ENCODE measurements around the gene CXCR3.
"Not testable (repeated sequence)": the region's sequence is repeated elsewhere in the genome, so short reads cannot be mapped to it uniquely, and the experiment has no call there.

The CXCR3 gene

DNA sequence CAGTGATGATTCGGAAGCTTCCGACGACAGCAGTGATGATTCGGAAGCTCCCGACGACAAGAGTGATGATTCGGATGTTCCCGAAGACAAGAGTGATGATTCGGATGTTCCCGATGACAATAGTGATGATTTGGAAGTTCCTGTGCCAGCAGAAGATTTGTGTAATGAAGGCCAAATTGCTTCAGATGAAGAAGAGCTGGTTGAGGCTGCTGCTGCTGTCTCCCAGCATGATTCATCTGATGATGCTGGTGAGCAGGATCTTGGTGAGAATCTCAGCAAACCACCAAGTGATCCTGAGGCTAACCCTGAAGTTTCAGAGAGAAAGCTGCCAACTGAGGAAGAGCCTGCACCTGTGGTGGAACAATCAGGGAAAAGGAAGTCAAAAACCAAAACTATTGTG, 14.2 kb downstream of the CXCR3 start:
- TF ChIP-seq TAF1 (IDR thresholded peaks at IDR 0.05; ENCODE audit: borderline replicate concordance, low read depth, low read length) (no peak), POLR2A (IDR thresholded peaks at IDR 0.05; ENCODE audit: low read depth, low read length) (no peak), POLR2AphosphoS5 (IDR thresholded peaks at IDR 0.05; ENCODE audit: low read depth, low read length) (no peak)
- DNase-seq (ENCODE audit: insufficient read length) (no peak), FAIRE-seq (no peak)

- no peak for FAIRE-seq
- no peak for DNase-seq (ENCODE audit: insufficient read length)
- TF ChIP-seq POLR2A (IDR thresholded peaks at IDR 0.05; ENCODE audit: low read depth, low read length), result no peak
- TF ChIP-seq POLR2AphosphoS5 (IDR thresholded peaks at IDR 0.05; ENCODE audit: low read depth, low read length), result no peak
- no peak for TF ChIP-seq TAF1 (IDR thresholded peaks at IDR 0.05; ENCODE audit: borderline replicate concordance, low read depth, low read length)
These were observed 14.7 kb downstream of the CXCR3 start for GRCh38 chrX:71603618-71604017.

GRCh38 chrX:71599965-71600364, 18.3 kb downstream of the CXCR3 start:
- FAIRE-seq (no peak), DNase-seq (ENCODE audit: insufficient read length) (no peak)
- TF ChIP-seq POLR2AphosphoS5 (IDR thresholded peaks at IDR 0.05; ENCODE audit: low read depth, low read length) (no peak), POLR2A (IDR thresholded peaks at IDR 0.05; ENCODE audit: low read depth, low read length) (no peak), TAF1 (IDR thresholded peaks at IDR 0.05; ENCODE audit: borderline replicate concordance, low read depth, low read length) (no peak)

- FAIRE-seq; DNase-seq (ENCODE audit: insufficient read length): not testable (repeated sequence)
These were observed 25.1 kb downstream of the CXCR3 start for GRCh38 chrX:71593210-71593609.

DNA sequence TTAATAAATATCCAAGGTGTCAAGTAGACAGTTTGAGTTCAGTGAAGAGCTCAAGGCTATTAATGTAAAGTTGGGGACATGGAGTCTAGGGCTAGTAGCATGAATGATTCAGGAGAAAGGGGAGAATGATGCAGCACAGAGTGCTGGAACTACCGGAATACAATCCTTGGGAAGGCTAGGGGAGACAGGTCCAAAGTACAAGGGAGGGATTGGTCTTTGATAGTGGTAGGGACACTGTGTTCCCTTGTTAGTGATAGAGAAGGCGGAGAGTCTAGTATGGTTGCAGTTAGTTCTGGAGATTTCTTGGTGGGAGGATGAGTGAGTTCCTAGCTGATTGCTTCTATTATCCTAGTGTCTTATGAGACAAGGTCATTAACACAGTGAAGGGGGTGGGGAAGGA, 31.4 kb downstream of the CXCR3 start:
- no peak for FAIRE-seq
- no peak for DNase-seq (ENCODE audit: insufficient read length)
- TF ChIP-seq POLR2A (IDR thresholded peaks at IDR 0.05; ENCODE audit: low read depth, low read length) (no peak), POLR2AphosphoS5 (IDR thresholded peaks at IDR 0.05; ENCODE audit: low read depth, low read length) (no peak), TAF1 (IDR thresholded peaks at IDR 0.05; ENCODE audit: borderline replicate concordance, low read depth, low read length) (no peak)

- FAIRE-seq (no peak), DNase-seq (ENCODE audit: insufficient read length) (no peak)
- no peak for TF ChIP-seq TAF1 (IDR thresholded peaks at IDR 0.05; ENCODE audit: borderline replicate concordance, low read depth, low read length)
- no peak for TF ChIP-seq POLR2AphosphoS5 (IDR thresholded peaks at IDR 0.05; ENCODE audit: low read depth, low read length)
- no peak for TF ChIP-seq POLR2A (IDR thresholded peaks at IDR 0.05; ENCODE audit: low read depth, low read length)
These were observed 37.1 kb downstream of the CXCR3 start for GRCh38 chrX:71581210-71581609.

DNA sequence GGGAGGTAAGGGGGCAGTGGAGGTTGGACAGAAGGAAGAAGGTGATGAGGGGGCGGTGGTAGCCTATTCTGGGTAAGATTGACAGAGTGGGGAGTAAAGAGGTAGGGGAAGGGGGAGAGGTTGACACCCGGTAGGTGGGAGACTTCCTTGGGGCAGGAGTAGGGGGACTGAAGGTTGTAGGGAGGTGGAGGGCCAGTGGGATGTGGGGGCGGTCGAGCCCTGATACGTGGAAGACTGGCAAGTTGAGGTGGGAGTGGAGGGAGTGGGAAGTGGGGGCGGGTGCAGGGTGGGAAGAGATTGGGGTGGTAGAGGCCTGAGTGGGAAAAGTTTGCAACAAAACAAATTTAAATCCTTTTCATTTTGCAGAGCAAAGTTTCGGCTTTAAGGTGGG, 38.3 kb downstream of the CXCR3 start:
- DNase-seq (ENCODE audit: insufficient read length) (no peak), FAIRE-seq (no peak)
- TF ChIP-seq POLR2AphosphoS5 (IDR thresholded peaks at IDR 0.05; ENCODE audit: low read depth, low read length), result no peak
- no peak for TF ChIP-seq POLR2A (IDR thresholded peaks at IDR 0.05; ENCODE audit: low read depth, low read length)
- no peak for TF ChIP-seq TAF1 (IDR thresholded peaks at IDR 0.05; ENCODE audit: borderline replicate concordance, low read depth, low read length)

- FAIRE-seq, result no peak
- TF ChIP-seq TAF1 (IDR thresholded peaks at IDR 0.05; ENCODE audit: borderline replicate concordance, low read depth, low read length), result no peak
- TF ChIP-seq POLR2A (IDR thresholded peaks at IDR 0.05; ENCODE audit: low read depth, low read length), result no peak
- no peak for TF ChIP-seq POLR2AphosphoS5 (IDR thresholded peaks at IDR 0.05; ENCODE audit: low read depth, low read length)
- peak; percentile 14 for DNase-seq (ENCODE audit: insufficient read length)
These were observed 38.9 kb downstream of the CXCR3 start for GRCh38 chrX:71579136-71579989.

- FAIRE-seq, result no peak
These were observed 39.8 kb downstream of the CXCR3 start, which contains the start of gene GCNA for GRCh38 chrX:71578253-71579135. Gene GCNA, plus strand, starts transcription at chrX:71578437. Its CDS starts 2,385 bp downstream, at chrX:71580822.

DNA sequence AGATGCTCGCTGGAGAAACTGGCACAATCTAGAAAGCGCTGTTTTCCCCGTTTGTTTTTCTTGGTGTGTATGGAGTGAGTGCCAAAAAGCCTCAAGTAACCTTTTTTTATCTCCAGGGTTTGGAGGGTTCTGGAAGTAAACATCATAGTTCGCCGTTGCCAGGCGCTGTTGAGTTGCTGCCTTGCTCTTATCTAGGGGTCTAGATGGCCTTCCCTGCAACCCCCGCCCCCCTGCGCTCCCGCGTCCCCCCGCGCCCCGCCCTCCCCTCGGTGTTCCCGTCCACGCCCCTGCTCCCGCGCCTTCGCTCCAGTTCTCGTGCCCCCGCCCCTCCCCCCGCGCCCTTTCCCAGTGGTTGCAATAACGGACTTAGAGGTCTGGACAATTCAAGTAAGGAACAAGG, 40.6 kb downstream of the CXCR3 start:
- TF ChIP-seq TAF1 (IDR thresholded peaks at IDR 0.05; ENCODE audit: borderline replicate concordance, low read depth, low read length) (no peak), POLR2A (IDR thresholded peaks at IDR 0.05; ENCODE audit: low read depth, low read length) (no peak), POLR2AphosphoS5 (IDR thresholded peaks at IDR 0.05; ENCODE audit: low read depth, low read length) (no peak)
- DNase-seq (ENCODE audit: insufficient read length) (no peak), FAIRE-seq (no peak)

More at GRCh38 chrX:71578253-71579135, 39.8 kb downstream of the CXCR3 start, which contains the start of gene GCNA:
- DNase-seq (ENCODE audit: insufficient read length), result peak; percentile 18
- TF ChIP-seq POLR2AphosphoS5 (IDR thresholded peaks at IDR 0.05; ENCODE audit: low read depth, low read length), result no peak
- TF ChIP-seq POLR2A (IDR thresholded peaks at IDR 0.05; ENCODE audit: low read depth, low read length), result no peak
- TF ChIP-seq TAF1 (IDR thresholded peaks at IDR 0.05; ENCODE audit: borderline replicate concordance, low read depth, low read length), result no peak

GRCh38 chrX:71573590-71573989, 44.7 kb downstream of the CXCR3 start:
- FAIRE-seq, result no peak
- TF ChIP-seq TAF1 (IDR thresholded peaks at IDR 0.05; ENCODE audit: borderline replicate concordance, low read depth, low read length), result no peak
- DNase-seq (ENCODE audit: insufficient read length), result no peak

GRCh38 chrX:71571390-71571789, 46.9 kb downstream of the CXCR3 start:
- DNase-seq (ENCODE audit: insufficient read length); FAIRE-seq: not testable (repeated sequence)
